Measurements from ENCODE around the gene BRSK1. TPM values are rescaled to one million over a fixed set of nuclear protein-coding genes. Genes with fewer than 3 reads are reported as not detected.

BRSK1 gene
- total RNA-seq, 1 donor from 2014 or later = 23.9 TPM

GRCh38 chr19:55310498-55310897, 26.7 kb downstream of the BRSK1 start:
- no peak for TF ChIP-seq CTCF (IDR thresholded peaks at IDR 0.05)
- no peak for DNase-seq (ENCODE audit: extremely low spot score, unreplicated experiment)
- no peaks in the 10 kb centered on the region for H3K9me3 Mint-ChIP-seq (ENCODE audit: unreplicated experiment)
- no peak overlapping the region for H3K4me3 Mint-ChIP-seq (ENCODE audit: unreplicated experiment)
- H3K27me3 Mint-ChIP-seq (ENCODE audit: unreplicated experiment) = no peaks in the 10 kb centered on the region
- peaks cover 13% of the 10 kb centered on the region for H3K36me3 Mint-ChIP-seq (ENCODE audit: unreplicated experiment)
- no peak overlapping the region for H3K27ac Mint-ChIP-seq (ENCODE audit: unreplicated experiment)
- H3K4me1 Mint-ChIP-seq (ENCODE audit: unreplicated experiment) = no peaks in the 10 kb centered on the region

- no peak overlapping the region for H3K27ac Mint-ChIP-seq (ENCODE audit: unreplicated experiment)
- no peaks in the 10 kb centered on the region for H3K27me3 Mint-ChIP-seq (ENCODE audit: unreplicated experiment)
- DNase-seq (ENCODE audit: extremely low spot score, unreplicated experiment) = no peak
- H3K9me3 Mint-ChIP-seq (ENCODE audit: unreplicated experiment) = no peaks in the 10 kb centered on the region
- H3K4me3 Mint-ChIP-seq (ENCODE audit: unreplicated experiment) = no peak overlapping the region
- H3K36me3 Mint-ChIP-seq (ENCODE audit: unreplicated experiment) = peaks cover 13% of the 10 kb centered on the region
- no peak for TF ChIP-seq CTCF (IDR thresholded peaks at IDR 0.05)
- no peaks in the 10 kb centered on the region for H3K4me1 Mint-ChIP-seq (ENCODE audit: unreplicated experiment)
These were observed 27.6 kb downstream of the BRSK1 start for GRCh38 chr19:55311397-55311796.

- no peak overlapping the region for H3K27ac Mint-ChIP-seq (ENCODE audit: unreplicated experiment)
- no peak for DNase-seq (ENCODE audit: extremely low spot score, unreplicated experiment)
- no peaks in the 10 kb centered on the region for H3K27me3 Mint-ChIP-seq (ENCODE audit: unreplicated experiment)
- no peak overlapping the region for H3K4me3 Mint-ChIP-seq (ENCODE audit: unreplicated experiment)
- peaks cover 13% of the 10 kb centered on the region for H3K36me3 Mint-ChIP-seq (ENCODE audit: unreplicated experiment)
- TF ChIP-seq CTCF (IDR thresholded peaks at IDR 0.05) = no peak
- no peaks in the 10 kb centered on the region for H3K4me1 Mint-ChIP-seq (ENCODE audit: unreplicated experiment)
- no peaks in the 10 kb centered on the region for H3K9me3 Mint-ChIP-seq (ENCODE audit: unreplicated experiment)
These were observed 28.0 kb downstream of the BRSK1 start for GRCh38 chr19:55311797-55312196.

- no peak for DNase-seq (ENCODE audit: extremely low spot score, unreplicated experiment)
- no peaks in the 10 kb centered on the region for H3K9me3 Mint-ChIP-seq (ENCODE audit: unreplicated experiment)
- H3K4me3 Mint-ChIP-seq (ENCODE audit: unreplicated experiment) = no peak overlapping the region
These were observed 29.1 kb downstream of the BRSK1 start for GRCh38 chr19:55312621-55313512.

More at GRCh38 chr19:55312621-55313512, 29.1 kb downstream of the BRSK1 start:
- TF ChIP-seq CTCF (IDR thresholded peaks at IDR 0.05) = no peak
- Mint-ChIP-seq H3K36me3 (ENCODE audit: unreplicated experiment) (peaks cover 9% of the 10 kb centered on the region), H3K4me1 (ENCODE audit: unreplicated experiment) (no peaks in the 10 kb centered on the region), H3K27me3 (ENCODE audit: unreplicated experiment) (no peaks in the 10 kb centered on the region), H3K27ac (ENCODE audit: unreplicated experiment) (no peak overlapping the region)
